Stimulated activated CD8-positive, alpha-beta memory T cell treated with anti-CD3 and anti-CD28 coated beads, Interleukin-2, amount 100 ng/mL, for 1 hour (primary cell): ENCODE results near the gene RTP5.

Source experiments
- DNase-seq, 2 donors: peaks; one replicate each; pipeline ENCODE4 v3.0.0-alpha.2; 2020; ENCODE audit warnings: low read depth in 2 of 2

The RTP5 gene

GRCh38 chr2:241887806-241888522, 18.4 kb downstream of the RTP5 start:
- DNase-seq, result no peak

DNA sequence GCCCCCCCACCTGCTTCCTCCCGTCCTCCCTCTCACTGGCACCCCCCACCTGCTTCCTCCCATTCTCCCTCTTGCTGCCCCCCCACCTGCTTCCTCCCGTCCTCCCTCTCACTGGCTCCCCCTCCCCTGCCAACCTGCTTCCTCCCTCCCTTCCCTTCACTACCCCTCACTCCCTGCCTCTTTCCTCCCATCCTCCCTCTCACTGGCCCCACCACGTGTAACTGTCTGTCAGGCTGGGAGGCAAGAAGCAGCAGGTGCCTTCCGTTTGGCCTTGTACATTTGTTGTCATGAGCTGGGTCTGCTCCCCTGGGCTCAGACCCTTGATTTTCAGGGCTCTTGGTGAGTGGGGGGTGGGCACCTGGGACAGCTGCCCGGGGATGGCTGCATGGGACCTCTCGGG, 19.1 kb downstream of the RTP5 start:
- no peak for DNase-seq

GRCh38 chr2:241890524-241891235, 21.2 kb downstream of the RTP5 start:
- no peak for DNase-seq

DNA sequence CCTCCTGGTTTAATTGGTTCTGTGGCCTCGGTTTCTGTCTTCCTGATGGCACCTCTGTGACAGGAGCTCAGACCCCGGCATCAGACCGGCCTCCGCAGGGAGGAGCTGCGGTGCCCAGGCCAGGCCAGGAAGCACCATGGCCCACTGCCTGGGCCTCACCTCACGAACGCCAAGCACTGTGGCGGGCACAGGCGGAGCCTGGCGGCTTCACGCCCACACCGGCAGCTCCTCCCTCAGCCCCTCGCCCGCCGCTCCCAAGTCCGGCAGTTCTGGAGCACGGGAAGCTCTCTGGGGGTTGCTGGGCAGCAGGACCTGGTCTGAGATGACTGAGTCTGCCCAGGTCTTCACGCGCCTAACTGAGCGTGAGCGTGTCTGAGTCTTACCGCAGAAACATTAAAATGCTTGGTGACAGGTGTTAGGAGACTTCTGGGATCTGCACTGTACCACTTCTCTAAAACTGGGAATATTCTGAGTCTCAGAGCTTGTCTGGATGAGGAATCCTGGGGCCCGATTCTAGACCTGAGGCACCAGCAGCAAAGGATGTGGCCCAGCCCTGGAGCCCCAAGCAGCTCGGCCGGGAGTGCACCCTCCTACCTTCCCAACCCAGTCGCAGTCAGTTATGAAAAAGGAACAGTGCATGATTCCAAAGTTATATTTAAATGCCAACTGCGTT, 21.9 kb downstream of the RTP5 start:
- no peak for DNase-seq

- DNase-seq, result no peak
These were observed 22.4 kb downstream of the RTP5 start for GRCh38 chr2:241891988-241892298.

DNA sequence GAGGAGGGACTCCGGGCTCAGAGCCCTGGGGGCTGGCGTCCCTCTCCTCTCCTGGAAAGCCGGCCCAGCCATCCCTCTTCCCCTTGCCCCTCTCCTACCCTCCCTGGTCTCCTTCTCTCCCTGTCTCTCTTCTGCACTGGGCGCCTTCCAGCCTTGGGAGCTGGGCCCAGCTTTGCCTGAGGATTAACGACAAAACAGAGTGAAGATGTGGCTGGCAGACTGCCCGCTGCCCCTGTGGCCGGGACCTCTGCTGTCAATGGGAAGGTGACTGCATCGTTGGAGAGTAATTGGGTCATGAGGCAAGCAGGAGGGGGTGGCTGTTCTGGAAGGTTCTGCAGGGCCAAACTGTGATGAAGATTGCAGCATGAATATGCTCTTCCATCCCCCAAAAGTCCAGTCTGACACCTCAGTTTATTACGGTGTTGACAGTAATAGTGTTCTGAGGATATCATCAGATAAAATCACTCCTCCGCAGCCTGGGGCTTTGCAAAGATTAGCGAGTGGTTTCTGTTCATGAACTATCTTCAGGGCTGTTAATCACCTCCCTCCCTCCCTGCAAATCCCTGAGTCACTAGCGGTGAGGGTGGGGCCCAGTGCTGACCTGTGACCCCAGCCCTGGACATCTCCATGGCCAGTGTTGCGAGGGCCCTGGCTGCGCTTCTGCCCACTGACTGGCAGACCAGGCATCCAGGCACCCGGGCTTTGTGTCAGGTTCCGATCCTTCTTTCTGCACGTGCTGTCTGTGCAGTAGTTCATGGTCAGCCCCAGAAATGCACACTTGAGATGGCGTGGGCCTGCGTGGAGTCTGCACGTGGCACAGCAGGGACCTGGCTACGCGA, 23.0 kb downstream of the RTP5 start:
- no peak for DNase-seq

DNA sequence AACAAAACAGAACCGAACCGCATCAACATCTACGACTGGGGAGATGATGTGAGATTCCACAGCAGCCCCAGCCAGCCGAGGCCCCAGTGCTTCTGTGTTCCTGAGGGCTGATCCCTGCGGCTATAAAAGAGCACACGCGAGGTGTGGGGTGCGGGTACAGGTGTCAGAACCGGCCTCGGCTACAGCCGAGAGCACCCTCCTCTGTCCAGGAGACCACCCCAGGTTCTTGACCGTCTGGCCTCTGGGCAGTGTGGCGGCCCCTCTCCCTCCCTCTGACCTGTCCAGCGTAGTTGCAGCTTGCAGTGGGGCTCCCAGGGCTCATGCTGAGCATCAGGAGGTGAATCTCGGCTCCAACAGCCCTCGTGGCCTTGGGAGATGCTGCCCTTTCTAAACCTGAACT, 23.7 kb downstream of the RTP5 start:
- DNase-seq, result no peak

DNA sequence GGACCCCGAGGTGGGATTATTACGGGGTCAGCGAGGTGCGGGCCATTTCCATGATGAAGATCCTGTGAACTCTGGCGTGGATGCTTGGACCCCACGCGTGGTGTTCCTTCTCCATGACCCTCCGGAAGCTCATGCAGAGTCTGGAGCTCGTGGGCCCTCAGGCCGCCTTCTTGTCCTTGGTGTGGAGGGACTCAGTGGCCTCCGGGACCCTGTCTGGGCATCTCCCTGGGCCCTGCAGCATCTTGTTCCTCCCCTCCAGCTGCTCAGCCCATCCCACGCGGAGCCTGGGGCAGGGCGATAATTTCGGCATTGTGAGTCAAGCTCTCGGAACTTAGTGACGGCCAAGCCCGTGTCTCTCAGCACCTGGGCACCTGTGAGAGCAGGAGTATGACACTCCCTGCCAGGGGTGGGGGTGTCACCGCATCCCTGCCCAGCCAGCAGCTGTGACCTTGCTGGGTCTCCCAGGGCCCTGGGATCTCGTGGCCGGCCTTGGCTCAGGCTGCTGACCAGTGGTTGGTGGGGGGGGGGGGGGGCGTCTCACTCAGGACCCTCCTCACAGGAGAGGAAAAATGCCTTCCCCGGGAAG, 24.6 kb downstream of the RTP5 start:
- DNase-seq, result no peak

DNA sequence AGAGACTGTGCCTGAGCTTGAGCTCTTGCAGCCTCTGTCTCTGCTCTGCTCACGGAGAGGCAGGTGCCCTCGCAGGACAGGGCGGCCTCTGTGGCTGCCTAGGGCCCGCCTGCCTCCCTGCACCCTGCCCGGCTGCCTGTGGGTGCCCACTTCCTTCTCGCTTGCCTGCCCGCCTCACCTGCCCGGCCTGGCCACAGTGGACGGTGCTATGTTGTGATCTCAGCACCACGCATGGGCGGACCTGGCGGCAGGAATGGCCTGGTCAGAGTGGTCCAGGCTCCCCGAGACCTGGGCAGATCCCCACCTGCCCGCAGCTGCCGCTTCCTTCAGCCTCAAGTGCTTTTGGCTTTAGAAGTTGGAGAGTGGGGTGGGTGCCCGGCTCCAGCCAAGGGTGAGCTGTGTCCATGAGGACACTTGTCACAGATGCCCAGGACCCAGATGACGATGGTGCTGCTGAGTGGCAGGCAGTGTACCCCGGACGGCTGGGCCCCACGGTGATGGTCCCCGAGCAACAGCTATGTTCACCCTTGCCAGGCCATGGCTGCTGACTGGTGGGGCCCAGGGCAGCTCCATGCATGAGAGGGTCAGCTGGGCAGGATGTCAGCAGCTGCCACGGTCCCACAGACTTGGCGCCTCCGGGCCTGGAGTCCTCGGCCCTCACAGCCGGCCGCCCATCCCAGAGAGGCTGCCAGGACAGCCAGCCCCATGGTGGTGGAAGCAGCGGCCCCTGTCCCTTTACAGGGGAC, 25.3 kb downstream of the RTP5 start:
- DNase-seq, result no peak

GRCh38 chr2:241895427-241895711, 25.8 kb downstream of the RTP5 start:
- no peak for DNase-seq

DNA sequence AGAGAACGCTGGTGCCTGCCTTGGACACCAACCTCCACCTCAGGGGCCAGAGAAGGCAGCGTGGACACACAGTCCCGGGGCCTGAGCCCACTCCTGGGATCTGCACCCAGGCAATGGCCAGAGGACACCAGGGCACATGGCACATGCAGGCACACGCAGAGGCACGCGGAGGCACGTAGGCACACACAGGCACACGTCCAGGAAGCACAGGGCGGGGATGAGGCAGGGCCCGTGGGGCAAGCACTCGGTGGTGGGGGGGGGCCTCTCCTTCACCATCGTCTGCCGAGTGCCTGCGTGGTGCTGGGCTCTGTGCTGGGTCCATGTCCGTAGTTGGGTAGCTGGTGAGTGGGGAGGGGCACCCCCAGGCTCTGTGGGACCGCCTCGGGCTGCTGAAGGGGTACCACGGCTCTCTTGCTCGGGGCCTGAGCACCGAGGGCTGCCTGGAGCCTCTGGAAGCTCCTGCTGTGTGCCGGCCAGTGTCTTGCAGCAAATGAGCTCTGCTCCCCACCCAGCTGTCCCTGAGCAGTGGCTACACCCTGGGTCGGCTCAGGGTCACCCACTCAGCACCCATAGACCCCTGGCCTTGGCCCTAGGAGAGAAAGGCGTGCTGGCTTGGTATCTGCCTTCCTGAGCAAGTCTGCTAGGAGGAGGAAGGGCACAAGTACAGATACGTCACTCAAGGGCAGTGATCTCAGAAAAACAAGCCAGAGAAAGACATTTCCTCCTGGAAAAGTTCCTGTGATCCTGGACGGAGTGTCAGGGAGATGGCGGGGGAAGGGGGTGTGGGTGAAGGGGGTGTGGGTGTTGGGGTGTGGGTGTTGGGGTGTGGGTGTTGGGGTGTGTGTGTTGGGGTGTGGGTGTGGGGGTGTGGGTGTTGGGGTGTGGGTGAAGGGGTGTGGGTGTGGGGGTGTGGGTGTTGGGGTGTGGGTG, 26.4 kb downstream of the RTP5 start:
- no peak for DNase-seq

DNA sequence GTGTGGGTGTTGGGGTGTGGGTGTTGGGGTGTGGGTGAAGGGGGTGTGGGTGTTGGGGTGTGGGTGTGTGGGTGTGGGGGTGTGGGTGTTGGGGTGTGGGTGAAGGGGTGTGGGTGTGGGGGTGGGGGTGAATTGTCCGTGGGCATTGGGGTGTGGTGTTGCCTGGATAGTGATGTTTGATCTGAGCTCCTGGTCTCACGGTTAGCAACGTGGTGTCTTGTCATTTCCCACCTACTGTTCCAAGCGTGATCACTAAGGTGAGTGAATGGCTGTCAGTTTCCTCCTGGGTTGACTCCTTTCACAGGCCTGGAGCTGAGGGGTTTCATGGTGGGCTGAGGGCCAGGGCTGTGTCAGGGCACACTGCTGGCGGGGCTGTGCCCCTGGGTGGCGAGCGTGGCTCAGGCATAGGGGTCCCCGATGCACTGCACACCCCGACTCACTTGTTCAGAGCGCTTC, 27.2 kb downstream of the RTP5 start:
- DNase-seq, result no peak

GRCh38 chr2:241897231-241897916, 27.8 kb downstream of the RTP5 start:
- no peak for DNase-seq

DNA sequence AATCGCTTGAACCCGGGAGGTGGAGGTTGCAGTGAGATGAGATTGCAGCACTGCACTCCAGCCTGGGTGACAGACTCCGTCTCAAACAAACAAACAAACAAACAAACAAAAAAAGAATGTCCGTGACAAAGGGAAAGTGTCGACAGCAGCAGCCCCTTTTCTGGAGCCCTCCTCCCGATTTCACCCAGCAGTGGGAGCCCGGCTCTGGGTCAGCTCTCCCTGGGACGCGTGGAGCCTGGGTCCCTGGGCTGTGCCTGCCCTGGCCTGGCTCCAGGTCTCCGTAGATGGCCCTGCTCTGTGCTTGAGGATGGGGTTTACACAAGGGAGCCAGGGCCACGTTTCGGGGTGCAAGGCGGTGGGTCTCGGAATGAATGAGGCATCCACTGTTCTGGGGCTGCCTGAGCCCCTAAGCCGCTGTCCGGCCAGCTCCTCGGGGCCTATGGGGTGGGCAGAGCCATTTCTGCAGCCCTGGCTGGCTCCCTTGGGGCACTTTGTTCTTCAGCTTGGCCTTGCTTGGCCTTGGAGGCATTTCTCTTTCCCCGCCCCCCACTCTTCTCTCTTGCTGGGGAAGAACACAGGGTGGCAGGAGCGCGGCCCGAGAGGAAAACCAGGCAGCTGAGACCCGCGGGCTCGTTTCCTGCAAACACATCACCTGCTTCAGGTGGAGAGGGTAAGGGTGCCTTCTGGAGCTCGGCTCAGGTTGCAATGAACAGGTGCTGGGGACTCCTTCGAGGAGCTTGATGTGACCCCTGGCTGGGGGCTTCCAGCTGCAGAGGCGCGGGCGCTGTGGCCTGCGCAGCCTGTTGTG, 29.1 kb downstream of the RTP5 start:
- DNase-seq, result no peak

GRCh38 chr2:241900251-241901017, 30.9 kb downstream of the RTP5 start:
- no peak for DNase-seq

DNA sequence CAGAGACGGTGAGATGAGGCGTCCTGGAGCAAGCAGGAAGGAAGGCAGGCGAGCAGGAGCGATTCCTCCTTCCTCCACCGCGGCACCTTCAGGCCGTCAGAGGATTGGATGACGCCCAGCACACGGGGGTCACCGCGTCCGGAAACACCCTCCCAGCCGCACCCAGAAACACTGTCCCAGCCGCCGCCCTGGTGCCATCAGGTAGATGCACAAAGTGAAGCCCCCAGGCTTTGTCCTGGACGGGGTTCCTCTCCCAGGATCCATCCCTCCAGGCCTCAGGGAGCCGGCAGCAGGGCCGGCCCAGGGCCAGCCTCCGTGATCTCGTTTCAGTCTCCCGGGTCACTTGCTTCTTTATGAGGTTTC, 31.5 kb downstream of the RTP5 start:
- no peak for DNase-seq

DNA sequence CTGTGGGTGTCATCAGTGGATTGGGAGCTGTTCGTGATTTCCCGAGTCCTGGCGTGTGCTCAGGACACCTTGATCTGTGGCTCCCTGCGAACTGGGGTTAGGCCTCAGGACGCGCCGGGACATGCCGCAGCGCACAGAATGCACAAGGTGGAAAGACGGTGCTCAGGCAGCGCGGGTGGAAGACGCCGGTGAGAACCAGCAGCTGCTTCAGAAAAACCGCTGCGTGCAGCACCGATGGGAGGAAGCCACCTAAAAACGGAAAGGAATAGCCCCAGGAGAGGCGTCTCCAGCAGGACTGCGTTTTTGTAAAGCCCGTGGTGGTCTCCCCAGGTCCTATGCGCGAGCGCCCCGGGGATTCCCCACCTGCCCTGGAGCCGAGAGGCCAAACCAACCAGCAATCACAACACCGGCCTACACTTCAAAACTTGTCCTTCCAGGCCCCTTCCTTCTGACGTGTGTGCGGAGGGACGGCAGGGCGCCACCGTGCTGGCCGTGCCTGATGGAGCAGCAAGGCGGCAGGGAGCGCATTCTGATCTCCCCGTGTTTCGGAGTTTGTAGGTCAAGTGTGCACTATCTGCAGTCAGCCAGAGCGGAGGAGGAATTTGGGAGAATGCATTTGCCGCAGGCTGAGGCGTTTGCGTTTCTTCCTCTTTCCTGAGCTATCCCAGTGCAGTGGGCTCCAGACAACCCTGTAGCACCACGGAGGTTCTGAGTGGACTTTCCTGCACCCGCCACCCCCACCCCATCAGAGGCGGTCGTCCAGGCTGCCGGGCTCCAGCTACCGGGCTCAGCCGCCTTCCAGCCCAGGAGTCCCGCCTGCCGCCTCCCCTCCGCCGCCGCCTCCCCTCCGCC, 32.2 kb downstream of the RTP5 start:
- DNase-seq, result no peak
